GM04503 (cell line): ENCODE results near the gene USP38.
"Not testable (repeated sequence)": the region's sequence is repeated elsewhere in the genome, so short reads cannot be mapped to it uniquely, and the experiment has no call there.

Experiments
- DNase-seq: peaks from one replicate; pipeline ENCODE4 v3.0.0-alpha.2; 2012; ENCODE audit warnings: low read depth

Gene USP38

GRCh38 chr4:143184503-143185252 lies at the start of gene USP38:
Gene USP38, plus strand, starts transcription at chr4:143184917. Its CDS starts 534 bp downstream, at chr4:143185451.
- peak; percentile 78 for DNase-seq

- no peak for DNase-seq
These were observed 49.4 kb upstream of the USP38 start for GRCh38 chr4:143135358-143135757.

GRCh38 chr4:143140696-143141095 lies 44.0 kb upstream of the USP38 start:
- no peak for DNase-seq

- DNase-seq: no peak
These were observed 36.2 kb upstream of the USP38 start for GRCh38 chr4:143148521-143148920.

- DNase-seq: no peak
These were observed 27.9 kb upstream of the USP38 start for GRCh38 chr4:143156853-143157252.

GRCh38 chr4:143163614-143164013 lies 21.1 kb upstream of the USP38 start:
- DNase-seq: no peak

GRCh38 chr4:143166722-143167121 lies 18.0 kb upstream of the USP38 start:
- DNase-seq: not testable (repeated sequence)

- no peak for DNase-seq
These were observed 5.8 kb upstream of the USP38 start for GRCh38 chr4:143178923-143179322.

- no peak for DNase-seq
These were observed 1.1 kb upstream of the USP38 start for GRCh38 chr4:143183513-143184216.

GRCh38 chr4:143184217-143184502 lies 557 bp upstream of the USP38 start:
- no peak for DNase-seq

- no peak for DNase-seq
These were observed 763 bp downstream of the USP38 start for GRCh38 chr4:143185253-143186107.

GRCh38 chr4:143186212-143186611 lies 1.5 kb downstream of the USP38 start:
- DNase-seq: no peak

GRCh38 chr4:143186649-143187048 lies 1.9 kb downstream of the USP38 start:
- DNase-seq: no peak

- no peak for DNase-seq
These were observed 3.7 kb downstream of the USP38 start for GRCh38 chr4:143188136-143189088.

GRCh38 chr4:143189528-143189927 lies 4.8 kb downstream of the USP38 start:
- DNase-seq: no peak

- DNase-seq: no peak
These were observed 10.9 kb downstream of the USP38 start for GRCh38 chr4:143195581-143195980.

GRCh38 chr4:143196323-143196722 lies 11.6 kb downstream of the USP38 start:
- DNase-seq: no peak

- no peak for DNase-seq
These were observed 14.8 kb downstream of the USP38 start for GRCh38 chr4:143199503-143199902.

- no peak for DNase-seq
These were observed 18.1 kb downstream of the USP38 start for GRCh38 chr4:143202824-143203223.

GRCh38 chr4:143203577-143203976 lies 18.9 kb downstream of the USP38 start:
- no peak for DNase-seq

GRCh38 chr4:143207555-143207954 lies 22.8 kb downstream of the USP38 start:
- DNase-seq: no peak

- no peak for DNase-seq
These were observed 27.8 kb downstream of the USP38 start for GRCh38 chr4:143212566-143212965.
